ENCODE results near the gene CLEC17A.
"Not testable (repeated sequence)": the region's sequence is repeated elsewhere in the genome, so short reads cannot be mapped to it uniquely, and the experiment has no call there.

CLEC17A gene

GRCh38 chr19:14580623-14581237, 2.2 kb upstream of the CLEC17A start:
- Histone ChIP-seq H3K4me3 (ENCODE audit: low read length) (no peak overlapping the region), H3K36me3 (ENCODE audit: control insufficient read depth, insufficient read depth, low read length) (no peaks in the 10 kb centered on the region), H3K4me1 (ENCODE audit: control insufficient read depth, insufficient read depth, low read length) (no peaks in the 10 kb centered on the region), H3K27me3 (ENCODE audit: control insufficient read depth, insufficient read depth, low read length) (no peaks in the 10 kb centered on the region), H3K27ac (ENCODE audit: low read length) (no peak overlapping the region), H3K9me3 (ENCODE audit: control insufficient read depth, insufficient read depth, low read length) (no peaks in the 10 kb centered on the region)
- WGBS (ENCODE audit: insufficient coverage, insufficient read length): no CpG with 5 or more reads among the region's 6 CpGs
- no peak for DNase-seq (ENCODE audit: low read depth, low spot score)

- H3K4me3 ChIP-seq (ENCODE audit: low read length); H3K36me3 ChIP-seq (ENCODE audit: control insufficient read depth, insufficient read depth, low read length); H3K27ac ChIP-seq (ENCODE audit: low read length); DNase-seq (ENCODE audit: low read depth, low spot score); H3K4me1 ChIP-seq (ENCODE audit: control insufficient read depth, insufficient read depth, low read length); H3K27me3 ChIP-seq (ENCODE audit: control insufficient read depth, insufficient read depth, low read length); H3K9me3 ChIP-seq (ENCODE audit: control insufficient read depth, insufficient read depth, low read length): not testable (repeated sequence)
- WGBS (ENCODE audit: insufficient coverage, insufficient read length): no CpG with 5 or more reads among the region's 5 CpGs
Measured at GRCh38 chr19:14584372-14584771, 1.5 kb downstream of the CLEC17A start.

- no CpG with 5 or more reads among the region's 3 CpGs for WGBS (ENCODE audit: insufficient coverage, insufficient read length)
- DNase-seq (ENCODE audit: low read depth, low spot score); H3K4me3 ChIP-seq (ENCODE audit: low read length); H3K4me1 ChIP-seq (ENCODE audit: control insufficient read depth, insufficient read depth, low read length); H3K36me3 ChIP-seq (ENCODE audit: control insufficient read depth, insufficient read depth, low read length); H3K27me3 ChIP-seq (ENCODE audit: control insufficient read depth, insufficient read depth, low read length); H3K27ac ChIP-seq (ENCODE audit: low read length); H3K9me3 ChIP-seq (ENCODE audit: control insufficient read depth, insufficient read depth, low read length): not testable (repeated sequence)
Measured at GRCh38 chr19:14585187-14585586, 2.3 kb downstream of the CLEC17A start.

- not testable (repeated sequence) for H3K27ac ChIP-seq (ENCODE audit: low read length); H3K27me3 ChIP-seq (ENCODE audit: control insufficient read depth, insufficient read depth, low read length); H3K36me3 ChIP-seq (ENCODE audit: control insufficient read depth, insufficient read depth, low read length); DNase-seq (ENCODE audit: low read depth, low spot score); H3K9me3 ChIP-seq (ENCODE audit: control insufficient read depth, insufficient read depth, low read length); H3K4me1 ChIP-seq (ENCODE audit: control insufficient read depth, insufficient read depth, low read length); H3K4me3 ChIP-seq (ENCODE audit: low read length)
- WGBS (ENCODE audit: insufficient coverage, insufficient read length): no CpG with 5 or more reads among the region's 4 CpGs
Measured at GRCh38 chr19:14589433-14589832, 6.5 kb downstream of the CLEC17A start.

- WGBS (ENCODE audit: insufficient coverage, insufficient read length): 100% methylated on average over 3 of the region's 3 CpGs
- no peak overlapping the region for H3K27ac ChIP-seq (ENCODE audit: low read length)
- H3K4me3 ChIP-seq (ENCODE audit: low read length): no peak overlapping the region
- no peaks in the 10 kb centered on the region for H3K36me3 ChIP-seq (ENCODE audit: control insufficient read depth, insufficient read depth, low read length)
- H3K9me3 ChIP-seq (ENCODE audit: control insufficient read depth, insufficient read depth, low read length): no peaks in the 10 kb centered on the region
- no peaks in the 10 kb centered on the region for H3K27me3 ChIP-seq (ENCODE audit: control insufficient read depth, insufficient read depth, low read length)
- no peaks in the 10 kb centered on the region for H3K4me1 ChIP-seq (ENCODE audit: control insufficient read depth, insufficient read depth, low read length)
- DNase-seq (ENCODE audit: low read depth, low spot score): no peak
Measured at GRCh38 chr19:14595558-14595957, 12.7 kb downstream of the CLEC17A start.

GRCh38 chr19:14599548-14600147, 16.8 kb downstream of the CLEC17A start:
- Histone ChIP-seq H3K27me3 (ENCODE audit: control insufficient read depth, insufficient read depth, low read length) (no peaks in the 10 kb centered on the region), H3K9me3 (ENCODE audit: control insufficient read depth, insufficient read depth, low read length) (no peaks in the 10 kb centered on the region), H3K4me3 (ENCODE audit: low read length) (no peak overlapping the region), H3K27ac (ENCODE audit: low read length) (no peak overlapping the region), H3K4me1 (ENCODE audit: control insufficient read depth, insufficient read depth, low read length) (no peaks in the 10 kb centered on the region), H3K36me3 (ENCODE audit: control insufficient read depth, insufficient read depth, low read length) (no peaks in the 10 kb centered on the region)
- no peak for DNase-seq (ENCODE audit: low read depth, low spot score)
- no CpG with 5 or more reads among the region's 8 CpGs for WGBS (ENCODE audit: insufficient coverage, insufficient read length)

- no peak overlapping the region for H3K27ac ChIP-seq (ENCODE audit: low read length)
- H3K27me3 ChIP-seq (ENCODE audit: control insufficient read depth, insufficient read depth, low read length): no peaks in the 10 kb centered on the region
- WGBS (ENCODE audit: insufficient coverage, insufficient read length): no CpG with 5 or more reads among the region's 2 CpGs
- H3K4me3 ChIP-seq (ENCODE audit: low read length): no peak overlapping the region
- no peak for DNase-seq (ENCODE audit: low read depth, low spot score)
- H3K36me3 ChIP-seq (ENCODE audit: control insufficient read depth, insufficient read depth, low read length): no peaks in the 10 kb centered on the region
- H3K9me3 ChIP-seq (ENCODE audit: control insufficient read depth, insufficient read depth, low read length): no peaks in the 10 kb centered on the region
- H3K4me1 ChIP-seq (ENCODE audit: control insufficient read depth, insufficient read depth, low read length): no peaks in the 10 kb centered on the region
Measured at GRCh38 chr19:14603990-14604387, 21.1 kb downstream of the CLEC17A start.

- Histone ChIP-seq H3K27ac (ENCODE audit: low read length) (no peak overlapping the region), H3K4me3 (ENCODE audit: low read length) (no peak overlapping the region), H3K27me3 (ENCODE audit: control insufficient read depth, insufficient read depth, low read length) (no peaks in the 10 kb centered on the region), H3K9me3 (ENCODE audit: control insufficient read depth, insufficient read depth, low read length) (no peaks in the 10 kb centered on the region), H3K4me1 (ENCODE audit: control insufficient read depth, insufficient read depth, low read length) (no peaks in the 10 kb centered on the region), H3K36me3 (ENCODE audit: control insufficient read depth, insufficient read depth, low read length) (no peaks in the 10 kb centered on the region)
- WGBS (ENCODE audit: insufficient coverage, insufficient read length): no CpG with 5 or more reads among the region's 9 CpGs
- DNase-seq (ENCODE audit: low read depth, low spot score): no peak
Measured at GRCh38 chr19:14606627-14607026, 23.7 kb downstream of the CLEC17A start.

- Histone ChIP-seq H3K27ac (ENCODE audit: low read length) (no peak overlapping the region), H3K4me3 (ENCODE audit: low read length) (no peak overlapping the region), H3K36me3 (ENCODE audit: control insufficient read depth, insufficient read depth, low read length) (no peaks in the 10 kb centered on the region), H3K9me3 (ENCODE audit: control insufficient read depth, insufficient read depth, low read length) (no peaks in the 10 kb centered on the region), H3K4me1 (ENCODE audit: control insufficient read depth, insufficient read depth, low read length) (no peaks in the 10 kb centered on the region), H3K27me3 (ENCODE audit: control insufficient read depth, insufficient read depth, low read length) (no peaks in the 10 kb centered on the region)
- no CpG with 5 or more reads among the region's 4 CpGs for WGBS (ENCODE audit: insufficient coverage, insufficient read length)
- no peak for DNase-seq (ENCODE audit: low read depth, low spot score)
Measured at GRCh38 chr19:14611051-14611450, 28.2 kb downstream of the CLEC17A start.

- no CpG with 5 or more reads among the region's 5 CpGs for WGBS (ENCODE audit: insufficient coverage, insufficient read length)
- H3K9me3 ChIP-seq (ENCODE audit: control insufficient read depth, insufficient read depth, low read length); H3K4me1 ChIP-seq (ENCODE audit: control insufficient read depth, insufficient read depth, low read length); H3K27ac ChIP-seq (ENCODE audit: low read length); H3K36me3 ChIP-seq (ENCODE audit: control insufficient read depth, insufficient read depth, low read length); DNase-seq (ENCODE audit: low read depth, low spot score); H3K27me3 ChIP-seq (ENCODE audit: control insufficient read depth, insufficient read depth, low read length); H3K4me3 ChIP-seq (ENCODE audit: low read length): not testable (repeated sequence)
Measured at GRCh38 chr19:14612242-14612641, 29.4 kb downstream of the CLEC17A start.

- no CpG with 5 or more reads among the region's 4 CpGs for WGBS (ENCODE audit: insufficient coverage, insufficient read length)
- Histone ChIP-seq H3K27me3 (ENCODE audit: control insufficient read depth, insufficient read depth, low read length) (no peaks in the 10 kb centered on the region), H3K27ac (ENCODE audit: low read length) (no peak overlapping the region), H3K4me1 (ENCODE audit: control insufficient read depth, insufficient read depth, low read length) (no peaks in the 10 kb centered on the region), H3K36me3 (ENCODE audit: control insufficient read depth, insufficient read depth, low read length) (no peaks in the 10 kb centered on the region), H3K9me3 (ENCODE audit: control insufficient read depth, insufficient read depth, low read length) (no peaks in the 10 kb centered on the region), H3K4me3 (ENCODE audit: low read length) (no peak overlapping the region)
- no peak for DNase-seq (ENCODE audit: low read depth, low spot score)
Measured at GRCh38 chr19:14612657-14613056, 29.8 kb downstream of the CLEC17A start.
